Nephron (organoid): Measurements from ENCODE around the gene N4BP2L2.

Source experiments
- H3K27ac Mint-ChIP-seq, 3 experiments: 2 replicates each; pipeline ENCODE4 v1.8.0; 2020; ENCODE audit warnings: mixed read lengths in 3 of 3, mild to moderate bottlenecking in 2 of 3, moderate library complexity in 1 of 3
- H3K27me3 Mint-ChIP-seq: 2 replicates; pipeline ENCODE4 v1.8.0; 2021; ENCODE audit warnings: low read depth, mild to moderate bottlenecking, moderate library complexity, mixed read lengths
- H3K36me3 Mint-ChIP-seq: 2 replicates; pipeline ENCODE4 v1.8.0; 2020; ENCODE audit warnings: low read depth, mixed read lengths
- H3K4me1 Mint-ChIP-seq: 2 replicates; pipeline ENCODE4 v1.8.0; 2020; ENCODE audit warnings: mixed read lengths
- H3K4me3 Mint-ChIP-seq, 3 experiments: 2 replicates each; pipeline ENCODE4 v1.8.0; 2020; ENCODE audit warnings: mild to moderate bottlenecking in 3 of 3, mixed read lengths in 3 of 3, moderate library complexity in 2 of 3
- H3K9me3 Mint-ChIP-seq: 2 replicates; pipeline ENCODE4 v1.8.0; 2020; ENCODE audit warnings: mixed read lengths
- TF ChIP-seq, protein P1 (sequence below), 3 experiments: fragments of 200-600 bp; sonication (generic); IDR thresholded peaks; one replicate each; pipeline ENCODE4 v1.5.0; 2021; ENCODE audit warnings: antibody characterized with exemption in 3 of 3; ENCODE audit not compliant: unreplicated experiment in 3 of 3

The N4BP2L2 gene

DNA sequence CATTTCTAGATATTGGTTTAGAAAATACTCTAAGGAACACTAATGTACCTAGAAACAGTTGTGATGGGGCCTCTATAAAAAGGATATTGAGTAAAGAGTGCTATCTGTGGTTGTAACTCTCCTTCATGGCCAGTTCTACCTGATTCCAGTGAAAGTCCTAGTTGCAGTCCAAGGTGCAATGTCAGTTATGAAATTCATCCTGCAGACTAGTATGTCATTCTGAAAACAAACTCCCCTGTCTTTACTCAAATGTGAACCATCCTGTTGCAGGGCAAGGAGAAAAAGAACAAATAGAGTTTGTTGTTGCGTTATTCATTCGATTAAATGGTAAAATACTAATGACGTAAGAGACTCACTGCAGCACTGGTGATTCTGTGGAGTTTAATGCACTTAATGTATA is 92.4 kb downstream of the N4BP2L2 start:
- H3K9me3 Mint-ChIP-seq: peaks cover 2% of the 10 kb centered on the region
- TF ChIP-seq, protein P1, sequence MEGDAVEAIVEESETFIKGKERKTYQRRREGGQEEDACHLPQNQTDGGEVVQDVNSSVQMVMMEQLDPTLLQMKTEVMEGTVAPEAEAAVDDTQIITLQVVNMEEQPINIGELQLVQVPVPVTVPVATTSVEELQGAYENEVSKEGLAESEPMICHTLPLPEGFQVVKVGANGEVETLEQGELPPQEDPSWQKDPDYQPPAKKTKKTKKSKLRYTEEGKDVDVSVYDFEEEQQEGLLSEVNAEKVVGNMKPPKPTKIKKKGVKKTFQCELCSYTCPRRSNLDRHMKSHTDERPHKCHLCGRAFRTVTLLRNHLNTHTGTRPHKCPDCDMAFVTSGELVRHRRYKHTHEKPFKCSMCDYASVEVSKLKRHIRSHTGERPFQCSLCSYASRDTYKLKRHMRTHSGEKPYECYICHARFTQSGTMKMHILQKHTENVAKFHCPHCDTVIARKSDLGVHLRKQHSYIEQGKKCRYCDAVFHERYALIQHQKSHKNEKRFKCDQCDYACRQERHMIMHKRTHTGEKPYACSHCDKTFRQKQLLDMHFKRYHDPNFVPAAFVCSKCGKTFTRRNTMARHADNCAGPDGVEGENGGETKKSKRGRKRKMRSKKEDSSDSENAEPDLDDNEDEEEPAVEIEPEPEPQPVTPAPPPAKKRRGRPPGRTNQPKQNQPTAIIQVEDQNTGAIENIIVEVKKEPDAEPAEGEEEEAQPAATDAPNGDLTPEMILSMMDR (IDR thresholded peaks at IDR 0.05; ENCODE audit: unreplicated experiment in 3 of 3): no peak
- no peaks in the 10 kb centered on the region for H3K27me3 Mint-ChIP-seq
- H3K4me3 Mint-ChIP-seq: no peak overlapping the region
- H3K36me3 Mint-ChIP-seq: peaks cover 11% of the 10 kb centered on the region
- no peaks in the 10 kb centered on the region for H3K4me1 Mint-ChIP-seq
- H3K27ac Mint-ChIP-seq: no peak overlapping the region

DNA sequence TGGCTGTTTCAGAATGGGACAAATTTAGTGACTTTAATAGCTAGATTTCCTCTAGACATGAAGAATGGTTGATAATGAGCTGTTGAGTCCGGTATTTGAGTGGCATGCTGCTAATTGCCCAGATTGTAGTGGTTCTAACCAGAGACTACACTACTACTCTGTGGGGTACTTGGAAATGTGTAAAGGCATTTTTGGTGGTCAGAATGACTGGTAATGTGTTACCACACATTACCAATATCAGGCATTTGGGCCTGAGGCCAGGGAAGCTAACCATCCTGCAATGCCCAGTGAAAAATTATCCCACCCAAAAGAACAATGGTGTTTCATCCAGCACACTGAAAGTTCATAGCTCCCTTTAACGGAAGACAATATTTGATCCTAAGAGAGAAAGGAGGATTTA is 93.1 kb downstream of the N4BP2L2 start:
- TF ChIP-seq, protein P1 (IDR thresholded peaks at IDR 0.05; ENCODE audit: unreplicated experiment in 3 of 3): no peak
- H3K9me3 Mint-ChIP-seq: no peaks in the 10 kb centered on the region

DNA sequence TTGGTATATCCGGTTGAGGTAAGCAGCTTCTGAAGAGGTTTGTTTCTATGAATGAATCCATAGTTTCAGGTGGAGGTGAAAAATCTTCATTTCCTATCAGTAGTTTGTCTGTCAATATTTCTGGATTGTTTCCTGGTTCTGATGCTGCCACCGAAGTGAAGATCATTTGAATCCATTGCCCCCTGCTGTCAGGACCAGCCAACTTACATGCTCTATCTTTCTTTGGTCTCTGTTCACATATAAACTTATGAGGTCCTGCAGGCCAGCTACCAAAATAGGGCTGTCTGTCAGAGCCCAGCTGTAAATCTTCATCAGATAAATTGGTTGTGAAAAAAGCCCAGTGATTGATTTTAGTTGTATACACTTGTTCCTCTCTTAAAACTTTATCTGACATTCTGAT is 95.5 kb downstream of the N4BP2L2 start:
- TF ChIP-seq, protein P1 (IDR thresholded peaks at IDR 0.05; ENCODE audit: unreplicated experiment in 3 of 3): peak in 1 of 3 experiments; percentile 4
- H3K27ac Mint-ChIP-seq: no peak overlapping the region

More for the DNA sequence above, 93.1 kb downstream of the N4BP2L2 start:
- Mint-ChIP-seq H3K4me1 (no peaks in the 10 kb centered on the region), H3K27me3 (no peaks in the 10 kb centered on the region), H3K27ac (no peak overlapping the region), H3K36me3 (peaks cover 10% of the 10 kb centered on the region), H3K4me3 (no peak overlapping the region)

DNA sequence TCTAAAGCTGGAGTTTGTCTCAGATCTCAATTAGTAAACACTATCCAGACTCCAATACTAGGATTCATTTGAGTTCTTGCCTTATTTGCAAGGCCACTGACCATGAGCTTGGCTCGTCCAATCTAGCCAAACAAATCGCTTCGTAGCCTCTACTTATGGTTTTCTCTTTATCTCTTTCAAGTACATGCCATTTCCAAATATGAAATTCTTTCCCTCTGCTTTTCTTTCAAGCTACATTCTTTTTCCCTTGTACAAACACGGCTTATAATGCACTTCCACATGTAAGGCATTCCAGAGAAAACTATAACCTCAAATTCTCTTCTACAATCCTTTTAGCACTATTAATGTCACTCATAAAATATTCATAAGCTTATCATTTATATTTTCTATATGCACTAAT is 99.7 kb downstream of the N4BP2L2 start:
- no peaks in the 10 kb centered on the region for H3K27me3 Mint-ChIP-seq
- H3K27ac Mint-ChIP-seq: no peak overlapping the region
- H3K4me1 Mint-ChIP-seq: no peaks in the 10 kb centered on the region
- H3K36me3 Mint-ChIP-seq: peaks cover 33% of the 10 kb centered on the region
- no peak overlapping the region for H3K4me3 Mint-ChIP-seq
- TF ChIP-seq, protein P1 (IDR thresholded peaks at IDR 0.05; ENCODE audit: unreplicated experiment in 3 of 3): no peak
- no peaks in the 10 kb centered on the region for H3K9me3 Mint-ChIP-seq

More for the DNA sequence above, 95.5 kb downstream of the N4BP2L2 start:
- Mint-ChIP-seq H3K9me3 (no peaks in the 10 kb centered on the region), H3K36me3 (peaks cover 23% of the 10 kb centered on the region), H3K4me1 (no peaks in the 10 kb centered on the region), H3K4me3 (no peak overlapping the region), H3K27me3 (no peaks in the 10 kb centered on the region)

DNA sequence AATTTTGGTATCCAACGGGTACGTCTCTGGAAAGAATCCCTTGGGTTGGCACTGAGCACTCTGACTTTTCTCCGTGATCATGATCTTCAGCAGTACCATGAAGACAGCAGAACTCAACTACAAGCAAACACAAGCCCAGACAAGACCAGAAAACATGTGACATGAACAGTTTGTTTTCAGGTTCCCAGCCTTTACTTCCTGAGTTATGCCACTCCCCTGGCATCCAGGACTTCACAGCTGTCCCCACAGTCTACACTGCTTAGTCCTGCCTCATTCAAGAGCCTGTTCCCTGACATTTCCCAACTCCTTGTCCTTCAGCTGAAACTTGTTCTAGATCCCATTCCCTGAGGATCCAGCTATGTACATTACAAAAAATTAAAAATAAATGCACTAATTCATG is 105.7 kb downstream of the N4BP2L2 start:
- peaks cover 20% of the 10 kb centered on the region for H3K36me3 Mint-ChIP-seq
- H3K4me1 Mint-ChIP-seq: peaks cover 15% of the 10 kb centered on the region
- no peaks in the 10 kb centered on the region for H3K27me3 Mint-ChIP-seq
- no peak overlapping the region for H3K27ac Mint-ChIP-seq
- H3K9me3 Mint-ChIP-seq: no peaks in the 10 kb centered on the region
- TF ChIP-seq, protein P1 (IDR thresholded peaks at IDR 0.05; ENCODE audit: unreplicated experiment in 3 of 3): no peak
- no peak overlapping the region for H3K4me3 Mint-ChIP-seq

DNA sequence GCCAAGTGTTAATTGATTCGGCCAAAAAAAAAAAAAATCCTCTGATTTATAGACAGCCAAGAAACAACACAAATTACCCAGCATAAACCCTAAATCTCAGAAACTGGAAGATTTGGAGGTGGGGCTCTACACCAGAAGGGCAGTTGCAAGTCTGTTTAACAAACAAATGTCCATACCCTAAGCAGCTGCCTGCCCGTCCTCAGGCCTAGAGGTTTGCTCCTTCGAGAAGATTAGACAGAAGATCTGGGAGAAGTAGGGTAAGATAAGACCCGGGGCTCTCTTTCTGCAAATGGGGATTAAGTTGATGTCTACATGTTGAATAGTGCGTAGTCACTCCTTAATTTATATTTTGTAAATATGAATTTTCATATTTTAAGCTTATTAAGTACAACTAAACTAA is 107.2 kb downstream of the N4BP2L2 start:
- H3K4me1 Mint-ChIP-seq: peaks cover 21% of the 10 kb centered on the region
- no peaks in the 10 kb centered on the region for H3K27me3 Mint-ChIP-seq
- peaks cover 16% of the 10 kb centered on the region for H3K36me3 Mint-ChIP-seq
- TF ChIP-seq, protein P1 (IDR thresholded peaks at IDR 0.05; ENCODE audit: unreplicated experiment in 3 of 3): no peak
- no peak overlapping the region for H3K4me3 Mint-ChIP-seq
- no peaks in the 10 kb centered on the region for H3K9me3 Mint-ChIP-seq
- no peak overlapping the region for H3K27ac Mint-ChIP-seq
